ENCODE data around the gene TRIML2. TPM values are rescaled to one million over a fixed set of nuclear protein-coding genes. Genes with fewer than 3 reads are reported as not detected.

TRIML2 gene, protein sequence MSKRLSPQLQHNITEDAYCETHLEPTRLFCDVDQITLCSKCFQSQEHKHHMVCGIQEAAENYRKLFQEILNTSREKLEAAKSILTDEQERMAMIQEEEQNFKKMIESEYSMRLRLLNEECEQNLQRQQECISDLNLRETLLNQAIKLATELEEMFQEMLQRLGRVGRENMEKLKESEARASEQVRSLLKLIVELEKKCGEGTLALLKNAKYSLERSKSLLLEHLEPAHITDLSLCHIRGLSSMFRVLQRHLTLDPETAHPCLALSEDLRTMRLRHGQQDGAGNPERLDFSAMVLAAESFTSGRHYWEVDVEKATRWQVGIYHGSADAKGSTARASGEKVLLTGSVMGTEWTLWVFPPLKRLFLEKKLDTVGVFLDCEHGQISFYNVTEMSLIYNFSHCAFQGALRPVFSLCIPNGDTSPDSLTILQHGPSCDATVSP
- total RNA-seq = not detected
- not detected for polyA plus RNA-seq
- long read RNA-seq, donor 1 = 0 reads
- long read RNA-seq, donor 2 = 0 reads
- long read RNA-seq, donor 3 = 0 reads
- long read RNA-seq, donor 4 = 0 reads
- long read RNA-seq, donor 5 = 0 reads
- long read RNA-seq, donor 6 = 0 reads
- long read RNA-seq, donor 7 = 0 reads
- long read RNA-seq, donor 8 = 0 reads
- long read RNA-seq, donor 9 = 0 reads
- long read RNA-seq, donor 10 = 0 reads

DNA sequence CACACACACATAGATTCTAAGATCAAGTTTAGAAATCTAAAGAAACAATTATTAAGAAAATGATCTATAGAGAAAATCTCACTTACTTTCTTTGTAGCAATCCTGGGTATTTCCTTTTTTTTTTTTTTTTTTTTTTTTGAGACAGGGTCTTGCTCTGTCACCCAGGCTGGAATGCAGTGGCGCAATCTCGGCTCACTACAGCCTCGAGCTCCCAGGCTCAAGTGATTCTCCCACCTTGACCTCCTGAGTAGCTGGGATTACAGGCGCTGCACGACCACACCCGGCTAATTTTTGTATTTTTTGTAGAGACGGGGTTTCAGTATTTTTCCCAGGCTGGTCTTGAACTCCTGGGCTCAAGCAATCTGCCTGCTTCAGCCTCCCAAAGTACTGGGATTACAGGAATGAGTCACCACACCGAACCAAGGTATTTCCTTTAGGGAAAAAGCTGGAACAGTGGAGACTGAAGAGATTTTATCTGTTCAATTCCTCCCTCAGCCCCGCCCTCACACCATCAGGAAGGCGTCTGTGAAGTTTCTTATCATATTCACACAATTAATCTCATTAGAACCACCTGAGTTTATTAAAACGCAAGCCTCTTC, at the start of gene TRIML2:
Gene TRIML2 (minus strand): TSS at position 447 of the 599 bp plus-strand sequence. CDS start 4,235 bp downstream, outside the sequence.
- WGBS, 5 donors = 45 to 65% (median 54%) methylated on average over 11 of the region's 11 CpGs
- Histone ChIP-seq H3K4me3 (no peak within 1 kb of the TSS), H3K4me1 (no peaks in the 10 kb centered on the region), H3K27me3 (no peaks in the 10 kb centered on the region), H3K27ac (no peak within 1 kb of the TSS), H3K36me3 (no peaks in the 10 kb centered on the region), H3K9me3 (peaks cover 0 to 17% (median 4%) of the 10 kb centered on the region in 4 donors)
- intact Hi-C loops (cut with DNase I; ENCODE audit: low total_unique reads) = no loop called here
- TF ChIP-seq POLR2A (IDR thresholded peaks at IDR 0.05) = no peak
- TF ChIP-seq, protein P1, sequence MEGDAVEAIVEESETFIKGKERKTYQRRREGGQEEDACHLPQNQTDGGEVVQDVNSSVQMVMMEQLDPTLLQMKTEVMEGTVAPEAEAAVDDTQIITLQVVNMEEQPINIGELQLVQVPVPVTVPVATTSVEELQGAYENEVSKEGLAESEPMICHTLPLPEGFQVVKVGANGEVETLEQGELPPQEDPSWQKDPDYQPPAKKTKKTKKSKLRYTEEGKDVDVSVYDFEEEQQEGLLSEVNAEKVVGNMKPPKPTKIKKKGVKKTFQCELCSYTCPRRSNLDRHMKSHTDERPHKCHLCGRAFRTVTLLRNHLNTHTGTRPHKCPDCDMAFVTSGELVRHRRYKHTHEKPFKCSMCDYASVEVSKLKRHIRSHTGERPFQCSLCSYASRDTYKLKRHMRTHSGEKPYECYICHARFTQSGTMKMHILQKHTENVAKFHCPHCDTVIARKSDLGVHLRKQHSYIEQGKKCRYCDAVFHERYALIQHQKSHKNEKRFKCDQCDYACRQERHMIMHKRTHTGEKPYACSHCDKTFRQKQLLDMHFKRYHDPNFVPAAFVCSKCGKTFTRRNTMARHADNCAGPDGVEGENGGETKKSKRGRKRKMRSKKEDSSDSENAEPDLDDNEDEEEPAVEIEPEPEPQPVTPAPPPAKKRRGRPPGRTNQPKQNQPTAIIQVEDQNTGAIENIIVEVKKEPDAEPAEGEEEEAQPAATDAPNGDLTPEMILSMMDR (IDR thresholded peaks at IDR 0.05) = no peak
- TF ChIP-seq POLR2AphosphoS5 (IDR thresholded peaks at IDR 0.05) = no peak
- no peak for TF ChIP-seq EP300 (IDR thresholded peaks at IDR 0.05)
- DNase-seq = no peak

DNA sequence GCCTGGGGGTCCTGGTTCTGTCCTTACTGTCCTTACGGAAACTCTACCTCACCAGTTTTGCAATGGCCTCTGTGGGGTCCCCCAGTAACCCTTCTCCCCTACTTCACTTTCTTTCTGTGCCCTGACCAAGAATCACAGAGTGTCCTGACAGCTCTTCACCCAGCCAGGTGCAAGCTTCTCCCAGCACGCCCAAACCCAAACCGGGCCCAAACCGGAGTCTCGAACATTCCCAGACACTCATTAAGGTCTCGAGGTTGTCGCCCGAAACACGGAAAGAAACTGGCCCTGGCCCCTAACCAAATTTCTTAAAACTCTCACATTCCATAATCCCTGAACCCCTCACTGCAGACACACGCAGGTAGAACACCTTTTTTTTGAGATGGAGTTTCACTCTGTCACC, 48.9 kb upstream of the TRIML2 start:
- H3K27ac ChIP-seq = no peak overlapping the region
- H3K36me3 ChIP-seq = no peaks in the 10 kb centered on the region
- no peak overlapping the region for H3K4me3 ChIP-seq
- peaks cover 0 to 26% (median 10%) of the 10 kb centered on the region in 4 donors for H3K9me3 ChIP-seq
- intact Hi-C loops (cut with DNase I; ENCODE audit: low total_unique reads) = no loop called here
- H3K4me1 ChIP-seq = no peaks in the 10 kb centered on the region
- TF ChIP-seq, protein P1 (IDR thresholded peaks at IDR 0.05) = no peak
- TF ChIP-seq POLR2A (IDR thresholded peaks at IDR 0.05) = no peak
- no peak for TF ChIP-seq EP300 (IDR thresholded peaks at IDR 0.05)
- TF ChIP-seq POLR2AphosphoS5 (IDR thresholded peaks at IDR 0.05) = no peak
- no peak for DNase-seq
- 90 to 95% (median 92%) methylated on average over 10 of the region's 10 CpGs for WGBS, 5 donors
- no peaks in the 10 kb centered on the region for H3K27me3 ChIP-seq

DNA sequence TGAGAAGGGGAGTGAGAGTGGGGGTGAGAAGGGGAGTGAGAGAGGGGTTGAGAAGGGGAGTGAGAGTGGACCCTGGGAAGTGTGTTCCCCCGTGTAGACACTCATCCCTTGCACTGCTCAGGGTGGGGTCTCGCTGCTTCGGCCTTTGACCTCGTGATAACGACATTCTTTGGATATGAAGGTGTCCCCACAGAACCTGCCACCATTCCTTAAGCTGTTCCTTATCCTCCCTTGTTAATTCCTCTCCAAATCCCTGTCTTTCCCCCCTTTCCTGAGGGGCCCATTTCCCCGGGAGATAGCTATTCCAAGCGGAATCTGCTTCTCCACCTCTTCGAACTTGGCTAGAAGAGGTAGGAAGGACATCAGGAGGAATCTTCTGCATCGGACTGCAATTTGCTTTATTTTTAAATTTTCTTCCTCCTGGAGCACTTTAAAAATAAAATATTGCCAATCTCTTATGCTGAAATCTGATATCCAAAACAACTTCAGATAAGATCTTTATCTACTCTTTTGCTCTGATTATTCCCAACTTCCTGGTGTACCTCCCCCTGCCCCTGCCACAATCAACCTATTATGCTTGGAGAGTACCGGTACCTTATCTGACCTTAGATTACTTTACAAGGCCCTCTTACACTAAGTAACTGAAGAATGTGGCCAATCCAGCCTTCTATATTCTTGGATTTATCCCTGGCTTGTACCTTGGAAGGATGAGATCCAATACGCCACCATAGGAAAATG, 45.4 kb upstream of the TRIML2 start:
- Histone ChIP-seq H3K27ac (no peak overlapping the region), H3K4me3 (no peak overlapping the region), H3K9me3 (peaks cover 0 to 31% (median 7%) of the 10 kb centered on the region in 4 donors), H3K4me1 (no peaks in the 10 kb centered on the region), H3K27me3 (no peaks in the 10 kb centered on the region), H3K36me3 (no peaks in the 10 kb centered on the region)
- no peak for TF ChIP-seq POLR2AphosphoS5 (IDR thresholded peaks at IDR 0.05)
- TF ChIP-seq POLR2A (IDR thresholded peaks at IDR 0.05) = no peak
- no peak for TF ChIP-seq EP300 (IDR thresholded peaks at IDR 0.05)
- TF ChIP-seq, protein P1 (IDR thresholded peaks at IDR 0.05) = no peak
- WGBS, 5 donors = 74 to 88% (median 79%) methylated on average over 11 of the region's 11 CpGs
- DNase-seq = no peak
- intact Hi-C loops (cut with DNase I; ENCODE audit: low total_unique reads) = no loop called here

DNA sequence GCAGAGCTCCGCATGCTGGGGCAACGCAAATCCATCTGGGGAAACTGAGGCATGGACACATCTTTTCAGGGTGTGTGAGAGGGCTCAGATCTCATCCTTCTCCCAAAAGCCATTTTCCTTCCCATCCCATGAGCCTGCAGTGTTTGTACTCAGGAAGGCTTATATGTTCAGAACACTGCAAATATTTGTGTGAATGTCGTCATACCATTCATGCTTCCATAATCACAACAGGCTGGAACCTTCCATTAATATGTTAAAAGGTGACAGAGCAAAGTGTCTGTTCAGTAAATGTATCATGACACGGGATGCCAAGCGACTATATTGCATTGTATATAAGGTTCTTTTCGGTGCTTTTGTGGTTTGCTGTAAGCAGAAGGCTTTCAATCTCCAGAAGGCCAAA, 38.4 kb upstream of the TRIML2 start:
- Histone ChIP-seq H3K4me3 (no peak overlapping the region), H3K27me3 (no peaks in the 10 kb centered on the region), H3K27ac (no peak overlapping the region), H3K36me3 (no peaks in the 10 kb centered on the region), H3K4me1 (no peaks in the 10 kb centered on the region), H3K9me3 (peaks cover 0 to 10% (median 0%) of the 10 kb centered on the region in 4 donors)
- TF ChIP-seq EP300 (IDR thresholded peaks at IDR 0.05) (no peak), POLR2AphosphoS5 (IDR thresholded peaks at IDR 0.05) (no peak), POLR2A (IDR thresholded peaks at IDR 0.05) (no peak)
- TF ChIP-seq, protein P1 (IDR thresholded peaks at IDR 0.05) = no peak
- no peak for DNase-seq
- intact Hi-C loops (cut with DNase I; ENCODE audit: low total_unique reads) = no loop called here
- WGBS, 5 donors = 80 to 87% (median 84%) methylated on average over 6 of the region's 6 CpGs
